Aorta (tissue), 5 donors: ENCODE measurements around the gene ALDH1L1. TPM values are rescaled to one million over a fixed set of nuclear protein-coding genes. Genes with fewer than 3 reads are reported as not detected.
A peak's percentile ranks its signal among the peaks of the same experiment; 100 is the strongest.

Experiments used
- ATAC-seq: fragments of 200-7000 bp; cut with Tn5 transposase; one replicate; pipeline ENCODE4 v1.9.1; 2022; ENCODE audit warnings: moderate library complexity; ENCODE audit not compliant: low FRiP score
- DNase-seq, 2 donors: peaks; one replicate each; pipeline ENCODE4 v3.0.0-alpha.2; 2020
- H3K27ac ChIP-seq, 2 donors: one replicate each; pipeline ENCODE4 v1.5.1; 2013; ENCODE audit warnings: low read length in 2 of 2, mild to moderate bottlenecking in 2 of 2, moderate library complexity in 2 of 2, control low read depth in 1 of 2, inconsistent platforms in 1 of 2, low read depth in 1 of 2
- H3K27me3 ChIP-seq, 2 donors: one replicate each; pipeline ENCODE4 v1.6.1; 2013; ENCODE audit warnings: control low read depth in 1 of 2, low read length in 1 of 2, mild to moderate bottlenecking in 1 of 2, moderate library complexity in 1 of 2; ENCODE audit not compliant: insufficient read depth in 2 of 2, control insufficient read depth in 1 of 2
- H3K36me3 ChIP-seq, 2 donors: one replicate each; pipeline ENCODE4 v1.6.1; 2013; ENCODE audit warnings: control low read depth in 1 of 2, low read length in 1 of 2, mild to moderate bottlenecking in 1 of 2; ENCODE audit not compliant: insufficient read depth in 2 of 2, control insufficient read depth in 1 of 2
- H3K4me1 ChIP-seq, 2 donors: one replicate each; pipeline ENCODE4 v1.6.1; 2013; ENCODE audit warnings: low read length in 2 of 2, control low read depth in 1 of 2, mild to moderate bottlenecking in 1 of 2, moderate library complexity in 1 of 2; ENCODE audit not compliant: insufficient read depth in 2 of 2, control insufficient read depth in 1 of 2
- H3K4me3 ChIP-seq, 2 donors: one replicate each; pipeline ENCODE4 v1.5.1; 2013; ENCODE audit warnings: low read length in 2 of 2, control low read depth in 1 of 2, mild to moderate bottlenecking in 1 of 2
- H3K9me3 ChIP-seq: one replicate; pipeline ENCODE4 v1.6.1; 2013; ENCODE audit warnings: mild to moderate bottlenecking, low read length; ENCODE audit not compliant: control insufficient read depth
- WGBS, 2 donors: extraction: QIAGEN DNeasy Blood & Tissue Kit; methylation state at CpG; one replicate each; pipeline ENCODE4 v1.1.7; 2013; 5-methylcytosine and 5-hydroxymethylcytosine counted together
- intact Hi-C, 2 donors: fragments of 100-400 bp; cut with DNase I; formaldehyde crosslinking; loops; one replicate each; pipeline versions ENCODE4 v1.14.2 to v1.15.0; 2022
- polyA plus RNA-seq, 2 donors: library from polyadenylated mRNA; stranded (reverse); fragments of 200-250 nt; gene quantifications; one replicate each; pipeline ENCODE4 v1.2.3, GENCODE V29; 2013
- total RNA-seq, 2 donors: library from RNA; stranded (reverse); fragmentation: NEBNext Ultra II Directional; extraction: Animal tissue kit (Norgen Biotek cat#: 25700); gene quantifications; one replicate each; pipeline ENCODE4 v1.2.1, GENCODE V29; 2021
- donor health status: healthy with polysubstance abuse.
- donor health status: Bipolar disorder and iron deficiency.
- donor health status: DM: no; HTN: no; CAD: no.
- donor health status: DM: no; HTN: no; CAD: no.
- donor health status: DM: yes; HTN: yes; CAD: no.

ALDH1L1 gene
- total and polyA plus RNA-seq, 4 donors = 10.9 to 91.2 (median 22.8) TPM

DNA sequence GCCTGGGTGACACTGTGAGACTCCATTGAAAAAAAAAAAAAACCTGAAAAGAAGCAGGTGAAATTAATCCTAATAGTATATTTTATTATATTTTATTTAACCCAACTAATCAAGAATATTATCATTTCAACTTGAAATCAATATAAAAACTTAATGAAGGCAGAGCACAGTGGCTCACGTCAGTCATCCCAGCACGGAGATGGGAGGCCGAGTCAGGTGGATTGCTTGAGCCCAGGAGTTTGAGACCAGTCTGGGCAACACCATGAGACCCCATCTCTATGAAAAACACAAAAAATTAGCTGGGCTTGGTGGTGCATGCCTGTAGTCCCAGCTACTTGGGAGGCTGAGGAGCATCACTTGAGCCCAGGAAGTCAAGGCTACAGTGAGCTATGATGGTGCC, 63.2 kb downstream of the ALDH1L1 start:
- Histone ChIP-seq H3K27me3 (no peaks in the 10 kb centered on the region), H3K9me3 (no peaks in the 10 kb centered on the region), H3K27ac (no peak overlapping the region), H3K36me3 (no peaks in the 10 kb centered on the region), H3K4me3 (no peak overlapping the region), H3K4me1 (no peaks in the 10 kb centered on the region)
- no peak for DNase-seq
- WGBS, 2 donors = 98% methylated on average over 3 of the region's 3 CpGs
- no peak for ATAC-seq
- intact Hi-C loops = no loop called here

DNA sequence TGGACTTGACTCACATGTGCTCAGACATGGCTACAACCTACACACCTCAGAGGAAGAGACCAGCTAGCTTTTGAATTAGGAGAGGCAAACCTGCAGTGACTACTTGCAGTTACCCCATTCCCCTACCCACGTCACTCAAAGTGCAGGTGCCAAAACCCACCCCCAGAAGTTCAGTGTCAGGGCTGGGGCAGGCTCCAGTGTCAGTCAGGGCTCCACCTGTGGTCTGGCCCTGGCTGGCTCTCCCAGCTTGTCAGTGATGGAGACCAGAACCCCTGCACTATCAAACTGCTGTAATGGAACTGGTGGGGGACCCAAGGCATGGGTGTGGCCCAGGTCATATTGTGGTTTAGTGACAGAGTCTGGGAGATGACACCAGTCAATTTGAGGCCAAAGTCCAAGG, 63.9 kb downstream of the ALDH1L1 start:
- no peaks in the 10 kb centered on the region for H3K4me1 ChIP-seq
- H3K4me3 ChIP-seq = no peak overlapping the region
- H3K27ac ChIP-seq = no peak overlapping the region
- intact Hi-C loops = no loop called here
- 89 to 90% methylated on average over 1 of the region's 1 CpG for WGBS, 2 donors
- H3K9me3 ChIP-seq = no peaks in the 10 kb centered on the region
- ATAC-seq (no peak), DNase-seq (peak in 1 of 2 donors; percentile 39)
- no peaks in the 10 kb centered on the region for H3K36me3 ChIP-seq
- H3K27me3 ChIP-seq = no peaks in the 10 kb centered on the region

DNA sequence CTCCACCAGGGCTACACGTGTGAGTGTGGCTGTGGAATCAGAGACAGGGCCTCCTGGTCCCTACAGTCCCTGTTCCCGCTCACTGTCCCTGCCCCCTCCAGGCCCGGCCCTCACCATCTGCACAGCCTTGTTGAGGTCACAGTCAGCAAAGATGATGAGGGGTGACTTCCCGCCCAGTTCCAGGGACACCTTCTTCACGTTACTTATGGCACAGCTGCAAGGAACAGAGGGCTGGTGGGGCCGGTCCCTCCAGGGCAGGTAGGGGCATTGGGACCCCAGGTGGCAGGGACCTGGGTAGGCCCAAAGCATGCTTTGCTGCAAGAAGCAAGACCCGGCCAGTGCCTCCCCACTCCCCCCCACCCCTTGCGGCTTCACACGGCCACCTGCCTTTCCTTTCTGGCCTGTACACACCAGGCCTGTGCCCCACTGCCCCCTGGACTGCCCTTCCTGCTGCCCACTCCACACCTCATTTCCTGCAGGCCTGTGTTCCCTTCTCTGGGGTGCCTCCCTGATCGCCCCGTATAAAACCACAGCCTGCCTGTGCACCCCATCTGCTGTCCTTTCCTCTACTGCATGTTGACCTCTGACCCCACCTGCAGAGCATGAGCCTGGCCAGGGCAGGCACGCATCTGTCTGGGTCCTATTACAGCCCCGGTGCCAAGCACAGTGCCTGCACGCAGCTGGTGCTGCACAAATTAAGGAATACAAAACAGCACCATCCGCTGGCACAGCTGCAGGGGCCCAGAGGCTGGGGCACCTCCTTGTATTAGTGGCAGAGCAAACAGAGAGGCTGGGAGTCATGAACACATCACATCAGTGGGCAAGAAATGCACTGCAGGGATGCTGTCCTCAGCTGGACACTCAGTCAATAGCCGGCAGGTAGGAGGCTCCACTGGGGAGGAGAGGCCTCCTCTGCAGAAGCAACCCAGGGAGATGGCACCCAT, 65.7 kb downstream of the ALDH1L1 start:
- peaks cover 0 to 2% of the 10 kb centered on the region in 2 donors for H3K36me3 ChIP-seq
- H3K4me1 ChIP-seq = no peaks in the 10 kb centered on the region
- 93 to 94% methylated on average over 16 of the region's 16 CpGs for WGBS, 2 donors
- no peaks in the 10 kb centered on the region for H3K9me3 ChIP-seq
- H3K27ac ChIP-seq = no peak overlapping the region
- no peak for ATAC-seq
- peak in 1 of 2 donors; percentile 48 for DNase-seq
- intact Hi-C loops = no loop called here
- no peaks in the 10 kb centered on the region for H3K27me3 ChIP-seq
- H3K4me3 ChIP-seq = no peak overlapping the region

DNA sequence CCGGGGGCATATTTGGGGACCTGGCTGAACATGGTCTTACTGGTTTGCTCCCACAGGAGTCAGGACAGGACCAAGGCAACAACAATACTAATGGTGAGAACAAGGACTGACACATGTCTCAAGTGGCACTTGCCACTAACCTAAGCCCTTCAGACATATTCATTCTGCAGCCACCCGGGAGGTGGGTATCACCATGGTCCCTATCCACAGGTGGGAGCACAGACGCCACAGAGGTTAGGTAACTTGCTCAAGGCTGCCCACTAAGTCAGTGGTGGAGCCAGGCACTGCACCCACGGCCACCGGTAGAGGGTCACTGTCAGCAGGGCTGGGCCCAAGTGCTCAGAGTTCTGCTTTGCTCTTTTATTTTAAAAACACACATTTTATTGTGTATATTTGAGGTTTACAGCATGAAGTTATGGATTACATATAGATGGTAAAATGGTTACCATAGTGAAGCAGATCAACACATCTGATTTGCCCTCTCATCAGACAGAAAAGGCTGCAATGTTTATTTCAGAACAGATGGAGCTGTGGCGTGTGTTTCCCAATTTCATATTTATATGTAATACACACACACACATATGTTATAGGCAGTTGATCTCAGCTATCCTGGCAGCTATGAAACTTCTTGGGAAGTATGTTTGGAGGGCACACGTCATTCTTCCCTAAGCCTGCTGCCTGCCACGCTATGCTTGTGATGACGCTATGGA, 66.5 kb downstream of the ALDH1L1 start:
- DNase-seq (peak in 1 of 2 donors; percentile 57), ATAC-seq (no peak)
- Histone ChIP-seq H3K27me3 (no peaks in the 10 kb centered on the region), H3K4me3 (no peak overlapping the region), H3K36me3 (peaks cover 0 to 3% of the 10 kb centered on the region in 2 donors), H3K4me1 (no peaks in the 10 kb centered on the region), H3K27ac (no peak overlapping the region), H3K9me3 (no peaks in the 10 kb centered on the region)
- WGBS, 2 donors = 78 to 89% methylated on average over 9 of the region's 9 CpGs
- intact Hi-C loops = no loop called here

DNA sequence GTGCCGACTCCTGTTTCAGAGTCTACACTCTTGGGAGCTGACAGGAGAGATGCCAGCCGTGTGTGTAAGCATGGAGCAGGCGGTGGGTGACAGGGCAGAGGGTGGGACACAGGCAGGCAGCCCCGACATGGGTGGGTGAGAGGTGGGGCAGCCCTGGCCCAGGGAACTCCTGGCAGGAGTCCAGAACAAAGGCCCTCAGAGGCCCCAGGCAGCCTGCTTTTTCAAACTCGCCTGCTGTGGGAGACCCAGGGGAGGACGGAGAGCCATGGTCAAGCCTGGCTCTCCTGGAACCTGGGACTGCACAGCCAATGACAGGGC, 67.2 kb downstream of the ALDH1L1 start:
- peaks cover 0 to 3% of the 10 kb centered on the region in 2 donors for H3K36me3 ChIP-seq
- no peak overlapping the region for H3K4me3 ChIP-seq
- no peak overlapping the region for H3K27ac ChIP-seq
- H3K9me3 ChIP-seq = no peaks in the 10 kb centered on the region
- no peak for ATAC-seq
- WGBS, 2 donors = 73 to 84% methylated on average over 5 to 6 of the region's 6 CpGs
- H3K4me1 ChIP-seq = no peaks in the 10 kb centered on the region
- H3K27me3 ChIP-seq = no peaks in the 10 kb centered on the region
- DNase-seq = peak in 1 of 2 donors; percentile 59
- intact Hi-C loops = no loop called here

DNA sequence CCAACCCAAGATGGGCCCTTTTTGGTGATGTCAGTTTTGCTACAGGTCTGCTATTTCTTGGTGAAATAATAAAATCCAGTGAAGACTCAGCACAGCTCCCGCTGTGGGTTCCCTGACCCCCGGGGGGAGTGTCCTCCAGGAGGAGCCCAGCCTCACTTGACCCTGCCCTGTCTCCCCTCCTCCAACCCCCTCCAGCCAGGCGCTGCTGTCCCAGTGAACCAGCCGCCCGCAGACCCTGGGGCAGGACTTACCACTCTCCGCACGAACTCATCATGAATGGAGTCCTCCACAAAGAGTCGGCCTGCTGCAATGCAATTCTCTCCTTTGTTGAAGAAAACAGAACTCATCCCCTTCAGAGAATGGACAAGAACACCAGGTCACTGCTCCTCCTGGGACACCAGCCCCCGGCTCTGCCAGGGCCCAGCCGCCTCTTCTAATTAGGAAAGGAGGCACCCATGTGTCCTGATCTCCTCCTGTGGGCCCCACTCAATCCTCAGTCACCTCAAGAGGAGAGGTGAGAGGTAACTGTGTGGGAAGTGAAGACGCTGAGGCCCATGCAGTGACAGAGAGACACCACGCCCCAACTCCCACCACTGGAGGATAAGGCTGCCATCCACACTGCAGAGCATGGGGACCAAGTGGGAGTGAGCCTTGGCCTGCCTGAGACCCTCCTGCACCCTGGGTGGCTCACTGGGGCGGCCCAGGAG, 67.7 kb downstream of the ALDH1L1 start:
- Histone ChIP-seq H3K36me3 (peaks cover 0 to 3% of the 10 kb centered on the region in 2 donors), H3K4me3 (no peak overlapping the region), H3K4me1 (no peaks in the 10 kb centered on the region), H3K27me3 (no peaks in the 10 kb centered on the region), H3K9me3 (no peaks in the 10 kb centered on the region), H3K27ac (no peak overlapping the region)
- no peak for ATAC-seq
- WGBS, 2 donors = 95% methylated on average over 13 of the region's 13 CpGs
- intact Hi-C loops = no loop called here
- DNase-seq = peak in 1 of 2 donors; percentile 48

DNA sequence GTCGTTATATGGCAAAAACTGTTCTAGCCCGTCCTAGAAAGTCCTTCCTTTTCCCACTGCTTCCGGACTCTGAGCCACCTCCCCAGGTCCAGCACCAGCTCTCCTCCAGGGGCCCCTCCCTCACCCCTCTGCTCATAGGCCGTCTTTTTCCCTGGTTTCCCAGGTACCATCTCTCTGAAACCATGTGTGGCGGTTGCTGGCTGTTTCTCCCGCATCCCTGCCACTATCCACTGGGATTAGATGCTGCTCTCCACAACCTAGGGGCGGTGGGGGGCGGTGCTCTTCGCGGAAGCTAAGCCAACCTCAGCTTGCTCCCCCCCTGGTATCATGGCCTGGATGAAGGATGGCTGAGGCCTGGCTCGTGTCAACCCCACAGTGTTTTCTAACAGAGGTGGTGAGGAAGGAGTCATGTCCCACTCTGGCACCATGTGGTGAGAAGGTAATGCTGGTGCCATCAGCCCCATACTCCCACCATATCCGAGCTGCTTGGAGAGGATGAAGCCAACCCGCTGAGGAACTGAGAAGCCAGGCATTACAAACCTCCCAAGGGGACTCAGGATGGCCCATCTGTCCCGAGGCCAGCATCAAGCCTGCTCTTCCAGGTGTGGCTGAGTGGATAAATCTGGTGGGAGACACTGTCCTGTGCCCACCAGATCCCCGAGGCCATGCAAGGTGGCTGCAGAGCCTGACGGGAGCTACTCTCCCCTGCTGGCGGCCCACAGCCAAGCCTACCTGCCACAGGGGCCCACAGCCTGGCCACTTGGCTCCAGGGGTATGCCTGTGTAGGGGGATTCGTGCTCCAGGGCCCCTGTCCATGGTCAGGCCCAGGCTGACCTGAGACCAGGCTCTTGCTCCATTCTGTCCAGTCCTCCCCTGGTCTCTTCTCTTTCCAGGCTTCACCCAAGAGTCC, 68.6 kb downstream of the ALDH1L1 start:
- peak in 1 of 2 donors; percentile 44 for DNase-seq
- Histone ChIP-seq H3K9me3 (no peaks in the 10 kb centered on the region), H3K4me1 (no peaks in the 10 kb centered on the region), H3K27me3 (no peaks in the 10 kb centered on the region), H3K36me3 (peaks cover 0 to 3% of the 10 kb centered on the region in 2 donors), H3K27ac (no peak overlapping the region), H3K4me3 (no peak overlapping the region)
- 90 to 92% methylated on average over 18 of the region's 18 CpGs for WGBS, 2 donors
- no peak for ATAC-seq
- intact Hi-C loops = no loop called here

DNA sequence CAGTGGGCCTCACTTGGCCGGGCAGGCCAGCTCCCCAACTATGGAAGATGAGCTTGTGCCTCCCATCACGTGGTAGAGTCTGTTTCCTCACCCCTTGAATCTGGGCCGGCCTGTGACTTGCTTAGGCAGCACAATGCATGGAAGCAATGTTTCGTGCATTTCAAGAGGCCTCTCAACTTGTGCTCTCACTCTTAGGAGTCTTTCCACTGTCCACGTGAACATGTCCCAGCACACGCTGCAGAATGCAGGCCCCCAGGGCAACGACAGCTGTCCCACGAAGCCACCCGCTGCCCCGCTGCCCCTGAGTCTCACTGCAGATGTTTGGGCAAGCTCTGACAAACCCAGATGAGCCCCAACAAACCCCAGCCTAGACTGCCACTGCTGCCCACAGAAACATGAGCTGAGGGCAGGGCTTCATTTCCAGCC, 69.2 kb downstream of the ALDH1L1 start:
- H3K27ac ChIP-seq = no peak overlapping the region
- H3K4me3 ChIP-seq = no peak overlapping the region
- 91 to 93% methylated on average over 10 of the region's 10 CpGs for WGBS, 2 donors
- DNase-seq (peak in 1 of 2 donors; percentile 55), ATAC-seq (no peak)
- H3K27me3 ChIP-seq = no peaks in the 10 kb centered on the region
- H3K9me3 ChIP-seq = no peaks in the 10 kb centered on the region
- H3K36me3 ChIP-seq = peaks cover 0 to 3% of the 10 kb centered on the region in 2 donors
- intact Hi-C loops = no loop called here
- H3K4me1 ChIP-seq = no peaks in the 10 kb centered on the region
